ENCODE data around the gene STRAP. TPM values are rescaled to one million over a fixed set of nuclear protein-coding genes. Genes with fewer than 3 reads are reported as not detected.

The STRAP gene
- total RNA-seq, 3 donors from 2014 or later (not counting 1 experiment from before 2014, with no cell fraction given): 90.7 to 117 (median 91.0) TPM

DNA sequence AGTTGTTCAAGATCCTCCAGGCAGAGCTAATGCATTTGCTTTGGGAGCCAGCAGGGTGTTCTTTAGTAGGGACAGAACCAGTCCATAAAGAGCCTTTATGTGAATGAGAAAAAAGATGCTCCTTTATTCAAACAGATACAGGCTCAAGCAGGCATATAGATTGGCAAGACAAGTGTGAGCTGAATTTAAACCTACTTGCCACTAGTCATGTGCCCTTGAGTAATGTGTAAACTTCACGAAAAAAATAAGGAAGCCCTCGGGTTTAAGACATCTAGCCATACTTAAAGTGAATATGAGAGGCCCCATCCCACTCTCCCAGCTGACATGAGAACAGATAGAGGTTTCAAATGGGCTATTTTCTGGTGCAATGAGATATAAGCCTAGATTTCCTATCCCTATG, 43.1 kb upstream of the STRAP start:
- H3K4me1 ChIP-seq (ENCODE audit: control insufficient read depth, insufficient read depth, low read length): no peaks in the 10 kb centered on the region
- no peaks in the 10 kb centered on the region for H3K9me3 ChIP-seq (ENCODE audit: control insufficient read depth, insufficient read depth, low read length)
- H3K4me3 Mint-ChIP-seq: no peak overlapping the region
- no peaks in the 10 kb centered on the region for H3K9me3 Mint-ChIP-seq
- DNase-seq (no peak), ATAC-seq (no peak)
- intact Hi-C loops (cut with micrococcal nuclease): no loop called here
- 85% methylated on average over 2 of the region's 2 CpGs for WGBS (ENCODE audit: insufficient coverage)
- H3K36me3 Mint-ChIP-seq: no peaks in the 10 kb centered on the region
- no peaks in the 10 kb centered on the region for H3K4me1 Mint-ChIP-seq
- TF ChIP-seq CTCF (IDR thresholded peaks at IDR 0.05): no peak
- H3K27ac Mint-ChIP-seq: no peak overlapping the region
- H3K4me3 ChIP-seq (ENCODE audit: low read length): no peak overlapping the region
- no peaks in the 10 kb centered on the region for H3K27me3 ChIP-seq (ENCODE audit: control insufficient read depth, insufficient read depth, low read length)
- no peak overlapping the region for H3K27ac ChIP-seq (ENCODE audit: low read length)
- peaks cover 16% of the 10 kb centered on the region in 2 donors for H3K27me3 Mint-ChIP-seq (ENCODE audit: low read depth in 2 of 2)
- no peaks in the 10 kb centered on the region for H3K36me3 ChIP-seq (ENCODE audit: control insufficient read depth, insufficient read depth, low read length)

GRCh38 chr12:15839682-15840081, 42.5 kb upstream of the STRAP start:
- intact Hi-C loops (cut with micrococcal nuclease): no loop called here
- no peaks in the 10 kb centered on the region for H3K4me1 Mint-ChIP-seq
- H3K27me3 ChIP-seq (ENCODE audit: control insufficient read depth, insufficient read depth, low read length): no peaks in the 10 kb centered on the region
- H3K4me1 ChIP-seq (ENCODE audit: control insufficient read depth, insufficient read depth, low read length): no peaks in the 10 kb centered on the region
- H3K36me3 ChIP-seq (ENCODE audit: control insufficient read depth, insufficient read depth, low read length): no peaks in the 10 kb centered on the region
- no peak overlapping the region for H3K4me3 ChIP-seq (ENCODE audit: low read length)
- no peak for DNase-seq
- TF ChIP-seq CTCF (IDR thresholded peaks at IDR 0.05): no peak
- no peaks in the 10 kb centered on the region for H3K9me3 Mint-ChIP-seq
- no peaks in the 10 kb centered on the region for H3K36me3 Mint-ChIP-seq
- no peak for ATAC-seq
- H3K27ac ChIP-seq (ENCODE audit: low read length): no peak overlapping the region
- peaks cover 20 to 22% of the 10 kb centered on the region in 2 donors for H3K27me3 Mint-ChIP-seq (ENCODE audit: low read depth in 2 of 2)
- no peak overlapping the region for H3K4me3 Mint-ChIP-seq
- no peaks in the 10 kb centered on the region for H3K9me3 ChIP-seq (ENCODE audit: control insufficient read depth, insufficient read depth, low read length)
- no peak overlapping the region for H3K27ac Mint-ChIP-seq

GRCh38 chr12:15842108-15842507, 40.1 kb upstream of the STRAP start:
- Histone ChIP-seq H3K4me1 (ENCODE audit: control insufficient read depth, insufficient read depth, low read length) (no peaks in the 10 kb centered on the region), H3K27ac (ENCODE audit: low read length) (no peak overlapping the region), H3K9me3 (ENCODE audit: control insufficient read depth, insufficient read depth, low read length) (no peaks in the 10 kb centered on the region), H3K36me3 (ENCODE audit: control insufficient read depth, insufficient read depth, low read length) (no peaks in the 10 kb centered on the region), H3K4me3 (ENCODE audit: low read length) (no peak overlapping the region), H3K27me3 (ENCODE audit: control insufficient read depth, insufficient read depth, low read length) (no peaks in the 10 kb centered on the region)
- Mint-ChIP-seq H3K27me3 (ENCODE audit: low read depth in 2 of 2) (peaks cover 22 to 25% of the 10 kb centered on the region in 2 donors), H3K36me3 (no peaks in the 10 kb centered on the region), H3K4me1 (no peaks in the 10 kb centered on the region), H3K4me3 (no peak overlapping the region), H3K27ac (no peak overlapping the region), H3K9me3 (no peaks in the 10 kb centered on the region)
- ATAC-seq: no peak
- 93% methylated on average over 3 of the region's 3 CpGs for WGBS (ENCODE audit: insufficient coverage)
- DNase-seq: no peak
- no peak for TF ChIP-seq CTCF (IDR thresholded peaks at IDR 0.05)
- intact Hi-C loops (cut with micrococcal nuclease): no loop called here

DNA sequence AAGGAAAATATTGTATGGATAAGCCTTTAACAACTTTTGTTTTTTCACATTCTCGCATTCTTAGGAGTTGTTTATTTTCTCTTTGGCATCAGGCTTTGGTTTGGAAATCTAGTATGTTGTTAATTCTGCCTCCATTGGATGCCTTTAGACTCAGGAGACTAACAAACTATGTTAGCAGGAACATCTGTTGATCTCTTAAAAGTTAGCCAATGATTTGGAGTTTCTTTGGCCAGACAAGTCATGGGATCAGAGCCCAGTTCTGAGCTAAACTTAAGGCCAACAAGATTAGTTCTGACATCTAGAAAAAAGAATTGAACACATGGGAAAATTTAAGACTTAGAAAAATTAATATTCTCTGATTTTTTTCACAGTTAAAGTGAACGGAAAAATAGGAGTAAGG, 35.3 kb upstream of the STRAP start:
- no peaks in the 10 kb centered on the region for H3K36me3 Mint-ChIP-seq
- H3K4me1 Mint-ChIP-seq: no peaks in the 10 kb centered on the region
- Histone ChIP-seq H3K27me3 (ENCODE audit: control insufficient read depth, insufficient read depth, low read length) (no peaks in the 10 kb centered on the region), H3K27ac (ENCODE audit: low read length) (no peak overlapping the region), H3K36me3 (ENCODE audit: control insufficient read depth, insufficient read depth, low read length) (no peaks in the 10 kb centered on the region), H3K4me3 (ENCODE audit: low read length) (no peak overlapping the region), H3K9me3 (ENCODE audit: control insufficient read depth, insufficient read depth, low read length) (no peaks in the 10 kb centered on the region), H3K4me1 (ENCODE audit: control insufficient read depth, insufficient read depth, low read length) (no peaks in the 10 kb centered on the region)
- no peak for TF ChIP-seq CTCF (IDR thresholded peaks at IDR 0.05)
- H3K27me3 Mint-ChIP-seq (ENCODE audit: low read depth in 2 of 2): peaks cover 12 to 20% of the 10 kb centered on the region in 2 donors
- no peaks in the 10 kb centered on the region for H3K9me3 Mint-ChIP-seq
- H3K4me3 Mint-ChIP-seq: no peak overlapping the region
- ATAC-seq: no peak
- intact Hi-C loops (cut with micrococcal nuclease): no loop called here
- no peak overlapping the region for H3K27ac Mint-ChIP-seq
- WGBS (ENCODE audit: insufficient coverage): 100% methylated on average over 1 of the region's 2 CpGs
- no peak for DNase-seq
